PFSK-1 (cell line): ENCODE data around the gene CYYR1.

ENCODE experiments used
- FOXP2 ChIP-seq: optimal IDR thresholded peaks from 2 replicates; pipeline ENCODE3; 2011; ENCODE audit warnings: borderline replicate concordance, control low read depth, inconsistent platforms; ENCODE audit not compliant: insufficient read depth; ENCODE audit errors: extremely low read length, extremely low read depth
- POLR2AphosphoS5 ChIP-seq: IDR thresholded peaks from 2 replicates; pipeline ENCODE4 v1.6.1; 2012; ENCODE audit warnings: low read depth, mild to moderate bottlenecking, control low read depth, low read length, moderate library complexity
- SIN3A ChIP-seq: IDR thresholded peaks from 2 replicates; pipeline ENCODE4 v1.6.1; 2012; ENCODE audit warnings: mild to moderate bottlenecking, low read length, moderate library complexity, borderline replicate concordance; ENCODE audit not compliant: insufficient read depth
- TAF1 ChIP-seq: IDR thresholded peaks from 2 replicates; pipeline ENCODE4 v1.6.1; 2012; ENCODE audit warnings: low read length, control low read depth, borderline replicate concordance; ENCODE audit not compliant: insufficient read depth
- TF ChIP-seq, protein P1 (sequence below), 2 experiments: IDR thresholded peaks; 2 replicates each; pipeline versions ENCODE4 v1.6.1 to v1.8.0; 2011 to 2012; ENCODE audit warnings: low read depth in 2 of 2, low read length in 2 of 2, control low read depth in 1 of 2, inconsistent platforms in 1 of 2, mild to moderate bottlenecking in 1 of 2, moderate library complexity in 1 of 2; ENCODE audit not compliant: insufficient read depth in 1 of 2

The CYYR1 gene

DNA sequence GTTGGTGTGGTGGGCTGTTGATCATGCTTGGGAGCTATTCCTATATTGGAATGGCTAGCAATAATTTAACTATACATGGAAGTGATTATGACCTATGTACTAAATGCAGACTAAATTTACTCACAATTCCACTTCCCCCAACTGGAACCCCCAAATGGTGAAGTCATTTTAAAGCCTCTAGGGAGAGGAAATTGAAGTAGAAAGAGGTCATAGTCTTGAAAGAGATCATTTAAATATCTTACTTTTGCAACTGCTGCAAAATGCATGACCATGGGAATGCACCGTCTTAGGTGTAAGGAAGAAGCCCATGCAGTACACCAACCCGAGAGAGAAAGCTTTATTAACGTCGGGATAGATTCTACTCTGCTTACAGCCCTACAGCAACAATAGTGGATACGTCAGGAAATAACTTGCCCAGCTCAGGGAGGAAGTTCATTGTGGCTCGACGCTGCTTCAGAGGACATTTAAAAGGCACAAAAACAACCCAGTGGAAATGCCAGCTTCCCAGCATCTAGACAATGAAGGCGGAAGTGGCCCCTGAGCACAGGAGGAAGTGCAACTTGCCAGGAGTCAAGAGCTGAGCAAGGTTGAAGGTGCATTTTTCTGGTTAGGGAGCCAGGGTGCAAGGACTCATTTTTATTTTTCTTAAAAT is 26.5 kb downstream of the CYYR1 start:
- TF ChIP-seq POLR2AphosphoS5: no peak
- TF ChIP-seq TAF1: no peak
- no peak for TF ChIP-seq FOXP2
- TF ChIP-seq, protein P1, sequence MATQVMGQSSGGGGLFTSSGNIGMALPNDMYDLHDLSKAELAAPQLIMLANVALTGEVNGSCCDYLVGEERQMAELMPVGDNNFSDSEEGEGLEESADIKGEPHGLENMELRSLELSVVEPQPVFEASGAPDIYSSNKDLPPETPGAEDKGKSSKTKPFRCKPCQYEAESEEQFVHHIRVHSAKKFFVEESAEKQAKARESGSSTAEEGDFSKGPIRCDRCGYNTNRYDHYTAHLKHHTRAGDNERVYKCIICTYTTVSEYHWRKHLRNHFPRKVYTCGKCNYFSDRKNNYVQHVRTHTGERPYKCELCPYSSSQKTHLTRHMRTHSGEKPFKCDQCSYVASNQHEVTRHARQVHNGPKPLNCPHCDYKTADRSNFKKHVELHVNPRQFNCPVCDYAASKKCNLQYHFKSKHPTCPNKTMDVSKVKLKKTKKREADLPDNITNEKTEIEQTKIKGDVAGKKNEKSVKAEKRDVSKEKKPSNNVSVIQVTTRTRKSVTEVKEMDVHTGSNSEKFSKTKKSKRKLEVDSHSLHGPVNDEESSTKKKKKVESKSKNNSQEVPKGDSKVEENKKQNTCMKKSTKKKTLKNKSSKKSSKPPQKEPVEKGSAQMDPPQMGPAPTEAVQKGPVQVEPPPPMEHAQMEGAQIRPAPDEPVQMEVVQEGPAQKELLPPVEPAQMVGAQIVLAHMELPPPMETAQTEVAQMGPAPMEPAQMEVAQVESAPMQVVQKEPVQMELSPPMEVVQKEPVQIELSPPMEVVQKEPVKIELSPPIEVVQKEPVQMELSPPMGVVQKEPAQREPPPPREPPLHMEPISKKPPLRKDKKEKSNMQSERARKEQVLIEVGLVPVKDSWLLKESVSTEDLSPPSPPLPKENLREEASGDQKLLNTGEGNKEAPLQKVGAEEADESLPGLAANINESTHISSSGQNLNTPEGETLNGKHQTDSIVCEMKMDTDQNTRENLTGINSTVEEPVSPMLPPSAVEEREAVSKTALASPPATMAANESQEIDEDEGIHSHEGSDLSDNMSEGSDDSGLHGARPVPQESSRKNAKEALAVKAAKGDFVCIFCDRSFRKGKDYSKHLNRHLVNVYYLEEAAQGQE (IDR thresholded peaks at IDR 0.05; ENCODE audit: insufficient read depth in 1 of 2, low read depth in 2 of 2, low read length in 2 of 2): no peak
- no peak for TF ChIP-seq SIN3A

DNA sequence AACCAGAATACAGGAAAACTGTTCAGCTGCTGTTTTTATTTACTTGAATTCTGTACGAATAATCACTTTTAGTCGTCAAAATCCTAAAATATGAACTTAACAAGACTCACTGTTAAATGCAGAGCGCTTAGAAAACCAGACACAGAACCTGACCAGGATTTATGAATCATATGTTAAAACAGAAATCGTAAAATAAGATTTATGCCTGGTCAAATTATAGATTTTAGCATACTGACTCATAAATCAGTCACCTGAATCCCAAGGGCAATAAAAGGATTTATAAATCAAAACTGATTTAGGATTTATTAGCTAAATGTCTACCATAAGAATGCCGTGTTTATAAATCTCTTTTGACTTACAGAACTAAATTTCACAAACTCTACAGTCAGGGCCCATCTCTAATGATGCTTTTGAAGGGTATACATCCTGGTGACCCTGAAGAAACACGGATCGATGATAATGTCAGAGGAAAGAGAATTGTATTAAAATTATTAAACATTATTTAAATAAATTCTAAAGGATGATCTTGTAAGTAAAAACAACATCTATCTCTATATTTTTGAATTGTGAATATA is 28.8 kb downstream of the CYYR1 start:
- TF ChIP-seq POLR2AphosphoS5 (no peak), TAF1 (no peak), FOXP2 (no peak), SIN3A (no peak)
- TF ChIP-seq, protein P1 (IDR thresholded peaks at IDR 0.05; ENCODE audit: insufficient read depth in 1 of 2, low read depth in 2 of 2, low read length in 2 of 2): no peak

DNA sequence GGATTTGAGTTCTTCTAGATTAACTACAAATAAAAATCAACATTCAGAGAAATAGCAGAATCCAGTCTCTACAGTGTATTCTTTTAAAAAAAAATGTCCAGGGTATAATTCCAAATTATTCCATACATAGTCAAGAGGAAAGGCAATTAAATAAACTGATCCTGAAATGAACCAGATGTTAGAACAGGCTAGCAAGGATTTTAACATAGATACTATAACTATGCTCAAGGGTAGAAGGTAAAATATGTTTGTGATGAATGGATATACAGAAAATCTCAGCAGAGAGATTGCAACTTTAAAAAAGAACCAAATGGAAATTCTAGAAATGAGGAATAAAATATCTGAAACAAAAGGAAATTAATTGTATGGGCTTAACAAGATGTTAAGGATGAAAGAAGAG is 32.4 kb downstream of the CYYR1 start:
- no peak for TF ChIP-seq SIN3A
- no peak for TF ChIP-seq POLR2AphosphoS5
- TF ChIP-seq FOXP2: no peak
- TF ChIP-seq TAF1: no peak
- TF ChIP-seq, protein P1 (IDR thresholded peaks at IDR 0.05; ENCODE audit: insufficient read depth in 1 of 2, low read depth in 2 of 2, low read length in 2 of 2): no peak

DNA sequence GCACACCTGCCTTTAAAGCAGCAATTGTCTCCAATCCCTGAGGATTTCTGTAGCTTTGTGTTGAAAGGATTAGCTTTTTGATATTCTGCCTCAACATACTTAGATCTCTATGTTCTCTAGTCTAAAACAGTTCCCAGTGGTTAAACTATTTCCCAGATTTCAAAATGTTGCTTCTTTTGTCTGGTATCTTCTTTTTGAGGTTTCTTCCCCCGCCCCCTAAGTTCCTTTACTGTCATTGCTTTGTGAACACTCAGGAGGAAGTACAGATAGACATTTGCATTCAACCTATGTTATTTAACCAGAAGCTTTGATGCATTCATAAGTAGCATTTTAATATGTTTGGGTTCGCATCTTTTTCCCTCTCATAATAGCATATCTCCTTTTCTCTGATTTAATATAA is 33.5 kb downstream of the CYYR1 start:
- TF ChIP-seq SIN3A (no peak), TAF1 (no peak), POLR2AphosphoS5 (no peak), FOXP2 (no peak)
- TF ChIP-seq, protein P1 (IDR thresholded peaks at IDR 0.05; ENCODE audit: insufficient read depth in 1 of 2, low read depth in 2 of 2, low read length in 2 of 2): no peak

DNA sequence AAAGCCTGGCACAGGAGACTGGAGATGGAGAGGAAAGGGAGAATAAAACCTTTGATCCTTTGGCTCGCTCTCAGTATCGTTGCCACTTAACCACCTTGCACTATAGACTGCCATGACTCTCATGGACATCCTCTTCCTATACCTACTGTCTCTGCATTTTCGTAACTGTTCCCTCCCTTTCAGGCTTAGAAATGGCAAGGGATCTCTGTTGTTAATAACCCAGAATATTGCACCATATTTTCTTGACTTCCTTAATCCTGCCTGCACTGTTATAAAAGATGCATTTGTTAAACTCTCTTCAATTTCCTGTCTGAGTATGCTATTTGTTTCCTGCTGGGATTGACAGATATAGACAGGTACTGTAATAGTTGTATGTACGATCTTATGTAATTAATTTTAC is 38.6 kb downstream of the CYYR1 start:
- no peak for TF ChIP-seq FOXP2
- no peak for TF ChIP-seq SIN3A
- TF ChIP-seq POLR2AphosphoS5: no peak
- no peak for TF ChIP-seq TAF1
- TF ChIP-seq, protein P1 (IDR thresholded peaks at IDR 0.05; ENCODE audit: insufficient read depth in 1 of 2, low read depth in 2 of 2, low read length in 2 of 2): no peak
